HG03521 (cell line): Measurements from ENCODE around the gene CHAT.

Experiments used
- ATAC-seq: cut with Tn5 transposase; IDR thresholded peaks from one replicate; pipeline ENCODE4 v1.9.1; 2021; ENCODE audit warnings: mild to moderate bottlenecking, moderate library complexity; ENCODE audit not compliant: unreplicated experiment

CHAT gene

DNA sequence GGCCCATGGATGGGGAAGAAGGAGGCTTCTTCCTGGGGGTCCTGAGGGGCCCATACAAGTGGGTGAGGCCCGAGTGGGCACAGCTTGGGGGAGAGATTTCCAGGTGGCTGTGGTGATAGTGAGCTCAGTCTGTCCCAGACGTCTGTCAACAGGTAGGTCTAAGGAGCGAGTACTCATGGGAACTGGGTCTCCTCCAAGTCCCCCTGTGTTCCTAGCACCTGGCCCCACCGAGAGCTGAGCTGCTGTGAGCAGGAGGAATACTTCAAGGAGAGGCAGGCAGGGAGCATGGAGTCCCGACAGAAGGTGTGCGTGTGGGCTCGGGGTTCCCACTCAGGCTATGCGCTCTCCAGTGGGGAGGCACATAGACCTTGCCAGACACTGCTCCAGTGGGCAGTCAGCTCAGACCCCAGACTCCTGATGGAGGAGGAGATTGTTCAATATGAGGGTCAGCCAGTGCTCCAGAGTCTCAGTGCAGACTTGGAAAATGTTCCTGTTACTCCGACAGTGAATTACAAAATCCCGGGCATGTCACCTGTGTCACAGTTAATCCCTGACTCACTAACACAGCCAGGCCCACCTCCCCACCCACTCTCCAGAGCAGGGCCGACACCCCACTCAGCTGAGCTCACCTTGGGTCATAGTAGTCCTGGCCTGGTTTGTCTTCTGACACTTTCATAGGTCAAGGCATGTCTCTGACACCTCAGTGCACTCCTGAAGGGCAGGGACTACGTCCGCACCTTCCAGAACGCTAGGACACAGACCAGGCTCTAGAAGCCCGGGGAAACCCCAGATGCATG lies 37.4 kb downstream of the CHAT start:
- no peak for ATAC-seq

DNA sequence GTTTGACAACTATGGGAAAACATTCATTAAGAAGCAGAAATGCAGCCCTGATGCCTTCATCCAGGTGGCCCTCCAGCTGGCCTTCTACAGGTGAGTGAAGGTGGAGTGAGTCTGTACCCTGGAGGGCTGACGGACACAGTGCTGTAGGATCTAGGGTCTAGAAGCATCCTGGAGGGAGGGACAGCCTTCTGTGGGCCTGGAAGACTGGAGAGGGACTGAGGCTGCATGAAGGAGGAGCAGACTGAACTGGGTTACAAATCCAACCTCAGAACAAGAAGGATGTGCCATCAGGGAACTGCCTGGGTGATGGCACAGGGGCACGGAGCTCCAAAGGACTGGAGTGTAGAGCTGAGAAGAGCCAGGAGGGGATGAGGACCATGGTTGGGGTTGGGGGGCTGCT lies 38.1 kb downstream of the CHAT start:
- ATAC-seq = no peak

DNA sequence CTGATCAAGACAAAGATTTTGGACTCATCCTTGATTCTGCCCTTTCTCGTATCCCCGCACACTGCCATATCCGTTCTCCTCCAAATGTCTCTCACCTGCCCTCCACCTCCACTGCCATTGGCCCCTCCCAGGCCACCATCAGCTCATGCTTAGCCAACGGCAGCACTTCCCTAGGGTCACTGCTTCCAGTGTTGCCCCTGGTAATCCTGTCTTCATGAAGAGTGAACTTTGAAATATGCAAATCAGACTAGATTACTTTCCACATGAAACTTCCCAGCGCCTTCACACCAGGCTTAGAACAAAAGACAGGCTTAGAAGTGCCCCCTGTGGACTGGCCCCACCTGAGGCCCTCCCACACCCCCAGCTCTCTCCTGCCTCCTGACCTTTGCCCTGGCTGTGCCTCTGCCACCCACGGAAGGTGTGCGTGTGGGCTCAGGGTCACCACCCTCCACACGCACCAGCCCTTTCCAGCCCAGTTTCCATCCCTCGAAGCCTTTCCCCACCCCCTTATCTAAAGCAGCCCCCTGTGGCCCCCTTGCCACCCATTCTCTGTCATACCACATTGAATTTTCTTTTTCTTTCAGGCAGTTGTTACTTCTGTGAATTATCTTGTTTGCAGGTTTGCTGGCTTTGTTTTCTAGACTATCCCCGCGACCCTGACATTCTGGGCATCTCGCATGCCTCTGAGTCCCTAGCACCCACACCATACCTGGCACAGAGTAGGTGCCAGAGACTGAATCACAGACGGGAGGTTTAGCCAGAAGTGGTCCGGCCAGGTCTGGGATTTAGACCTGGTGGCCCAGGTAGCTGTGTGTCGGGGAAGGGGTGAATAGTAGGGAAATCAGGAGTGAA lies 38.8 kb downstream of the CHAT start:
- no peak for ATAC-seq

DNA sequence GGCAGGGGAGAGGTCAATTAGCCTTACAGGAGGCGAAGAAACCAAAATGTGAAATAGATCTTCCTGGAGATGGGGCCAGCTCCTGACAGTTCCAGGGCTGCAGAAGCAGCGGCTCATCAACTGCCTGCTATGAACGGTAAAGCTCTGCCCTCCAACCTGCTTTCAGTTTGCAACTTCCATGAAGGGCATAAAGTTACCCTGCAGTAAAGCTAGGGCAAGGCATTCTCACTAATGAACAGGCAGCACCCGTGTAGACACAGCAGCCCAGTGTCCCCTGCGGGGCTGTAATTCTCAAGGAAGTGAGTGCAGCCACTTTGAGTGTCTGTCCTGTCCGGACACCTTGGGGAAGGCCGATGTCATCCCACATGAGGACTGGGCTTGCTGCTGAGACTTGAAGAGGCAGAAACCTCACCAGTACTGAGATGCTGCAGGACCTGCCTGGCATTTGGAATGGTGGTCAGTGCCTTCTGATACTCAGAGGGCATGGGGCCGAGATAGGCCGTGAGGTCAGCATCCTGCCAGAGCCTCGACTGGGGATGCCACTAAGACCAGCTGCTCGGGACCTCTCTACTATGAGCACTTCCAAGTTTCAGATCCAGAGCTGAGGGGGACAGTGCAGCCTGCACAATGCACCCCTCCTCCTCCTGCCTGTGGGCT lies 39.6 kb downstream of the CHAT start:
- ATAC-seq = no peak

DNA sequence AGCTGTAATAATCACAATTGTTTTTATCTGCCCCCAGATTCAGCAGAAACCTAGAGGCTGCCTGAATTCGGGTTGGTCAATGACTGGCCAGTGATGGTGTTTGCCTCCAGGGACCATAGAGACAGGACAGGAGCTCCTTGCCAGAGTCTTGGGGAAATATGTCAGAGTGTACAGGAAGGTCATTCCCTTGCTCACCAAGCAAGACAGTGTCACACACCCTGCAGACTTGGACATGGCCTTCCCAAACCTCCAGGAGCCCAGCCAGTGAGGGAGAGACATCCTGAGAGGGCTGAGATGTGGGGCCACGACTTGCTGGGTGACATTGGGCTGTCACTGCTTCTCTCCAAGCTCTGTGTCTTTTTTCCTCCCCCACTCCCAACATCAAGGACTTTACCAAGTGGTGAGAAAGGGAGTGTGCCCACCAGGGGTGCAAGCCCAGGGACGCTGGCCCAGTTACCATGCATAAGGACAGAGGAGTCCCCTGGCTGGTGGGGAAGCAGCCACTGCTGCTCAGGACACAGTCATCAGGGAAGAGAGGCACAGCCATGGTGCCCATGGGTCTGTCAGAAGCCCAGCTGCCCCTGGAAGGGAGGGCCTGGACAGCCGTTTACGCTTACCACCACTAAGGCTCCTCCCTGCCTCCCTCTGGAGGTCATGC lies 40.3 kb downstream of the CHAT start:
- ATAC-seq = no peak

DNA sequence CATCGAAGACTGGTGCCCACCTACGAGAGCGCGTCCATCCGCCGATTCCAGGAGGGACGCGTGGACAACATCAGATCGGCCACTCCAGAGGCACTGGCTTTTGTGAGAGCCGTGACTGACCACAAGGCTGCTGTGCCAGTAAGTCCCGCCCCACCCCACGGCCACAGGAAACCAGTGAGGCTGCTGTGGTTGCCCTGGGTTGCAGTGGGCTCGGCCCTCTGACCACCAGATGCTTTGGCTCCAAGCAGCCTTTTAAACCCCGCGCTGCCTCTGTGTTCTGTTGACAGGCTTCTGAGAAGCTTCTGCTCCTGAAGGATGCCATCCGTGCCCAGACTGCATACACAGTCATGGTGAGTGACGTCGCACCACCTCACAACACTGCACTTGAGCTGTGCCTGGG lies 41.3 kb downstream of the CHAT start:
- ATAC-seq = no peak

DNA sequence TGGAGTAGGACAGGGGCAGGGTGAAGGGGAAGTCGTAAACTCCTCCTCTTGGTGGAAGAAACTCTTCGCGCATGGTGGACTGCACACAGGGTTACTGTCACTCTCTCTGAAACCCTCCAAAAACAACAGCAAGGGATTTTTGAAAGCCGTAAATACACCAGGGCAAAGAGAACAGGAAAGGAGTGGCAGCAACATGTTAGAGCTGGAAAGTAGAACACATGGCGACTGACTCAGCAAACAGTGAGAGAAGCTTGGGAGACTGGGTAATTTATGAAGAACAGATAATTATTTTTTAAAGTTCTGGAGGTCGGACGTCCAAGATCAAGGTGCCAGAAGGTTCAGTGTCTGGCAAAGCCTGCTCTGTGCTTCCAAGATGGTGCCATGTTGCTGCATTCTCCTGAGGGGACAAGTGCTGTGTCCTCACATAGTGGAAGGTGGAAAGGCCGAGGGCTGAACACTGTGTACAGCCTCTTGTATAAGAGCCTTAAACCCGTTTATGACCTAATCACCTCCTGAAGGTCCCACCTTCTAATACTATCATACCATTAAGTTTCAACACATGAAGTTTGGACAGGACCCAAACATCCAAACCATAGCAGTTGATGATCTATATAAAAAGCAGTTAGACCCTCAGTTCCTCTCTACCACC lies 43.1 kb downstream of the CHAT start:
- ATAC-seq = no peak

DNA sequence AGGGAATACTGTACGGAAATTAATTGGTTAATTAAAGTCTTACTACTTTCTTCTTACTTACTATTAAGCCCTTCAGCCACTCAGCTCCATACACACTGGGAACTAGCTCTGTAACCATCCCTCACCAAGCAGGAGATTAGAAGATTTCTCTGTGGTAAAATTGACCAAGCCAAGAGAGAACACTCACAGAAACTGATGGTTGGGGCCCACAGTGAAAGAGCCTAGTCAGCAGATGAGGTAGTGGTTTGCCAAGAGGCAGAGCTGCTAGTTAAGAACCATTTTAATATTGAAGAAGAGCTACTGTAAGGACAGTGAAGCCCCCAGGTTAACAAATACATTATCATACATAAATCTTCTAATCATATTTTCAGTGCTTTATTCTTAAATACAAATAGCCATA lies 43.8 kb downstream of the CHAT start:
- no peak for ATAC-seq

DNA sequence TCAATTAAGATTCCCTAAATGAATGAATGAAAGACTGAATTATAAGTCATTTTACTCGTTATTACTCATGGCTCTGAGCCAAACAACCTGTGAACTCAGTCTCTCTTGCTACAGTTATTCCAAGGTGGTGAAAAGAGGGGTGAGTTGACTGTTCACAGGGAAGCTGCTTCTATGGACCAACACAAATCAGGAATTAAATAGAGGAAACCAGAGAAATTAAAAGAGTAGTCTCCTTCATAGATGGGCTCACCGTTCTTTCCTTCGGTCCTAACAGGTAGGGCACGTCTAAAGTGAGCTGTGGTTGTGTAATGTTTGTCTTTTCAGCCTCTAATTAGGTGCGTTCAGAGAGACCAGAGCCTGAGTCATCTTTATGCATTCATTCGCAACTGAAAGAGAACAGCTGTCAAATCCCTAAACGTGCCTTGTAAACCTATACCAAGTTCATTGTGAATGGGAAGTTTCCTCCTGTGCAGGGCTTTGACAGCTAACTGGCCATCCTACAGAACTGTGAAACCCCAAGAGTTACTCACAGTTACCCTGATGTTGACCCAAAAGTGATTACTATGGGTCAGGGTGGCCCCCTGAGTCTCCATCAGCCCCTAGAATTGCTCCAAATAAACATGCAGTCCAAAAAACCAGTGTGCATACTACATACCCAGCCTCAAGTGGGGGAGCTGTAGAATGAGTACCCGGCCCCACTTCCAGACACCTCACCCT lies 47.5 kb downstream of the CHAT start:
- ATAC-seq = no peak

DNA sequence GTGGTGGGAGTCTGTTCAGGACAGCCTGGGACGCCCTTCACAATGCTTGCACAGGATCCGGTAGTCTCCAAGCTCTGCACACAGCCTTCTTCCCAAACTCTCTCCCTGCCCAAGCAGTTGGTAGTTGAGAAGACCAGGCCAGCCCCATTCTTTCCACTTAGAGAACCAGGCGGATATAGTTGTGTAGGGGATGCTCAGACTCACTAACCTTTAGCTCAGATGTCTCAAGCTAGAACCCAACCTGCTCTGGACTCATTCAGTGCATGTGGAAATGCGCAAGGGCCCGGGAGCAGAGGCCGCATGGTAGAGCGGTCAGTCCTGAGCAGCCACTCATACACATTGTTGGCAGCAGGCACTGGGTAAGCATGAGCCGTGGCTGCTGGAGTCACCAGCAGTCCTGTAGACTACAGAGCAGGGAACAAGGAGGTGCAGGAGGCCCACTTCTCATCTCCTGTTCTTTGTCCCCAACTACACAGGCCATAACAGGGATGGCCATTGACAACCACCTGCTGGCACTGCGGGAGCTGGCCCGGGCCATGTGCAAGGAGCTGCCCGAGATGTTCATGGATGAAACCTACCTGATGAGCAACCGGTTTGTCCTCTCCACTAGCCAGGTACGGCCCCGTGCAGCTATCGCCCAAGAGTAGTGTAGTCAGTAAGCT lies 48.5 kb downstream of the CHAT start:
- ATAC-seq = no peak

DNA sequence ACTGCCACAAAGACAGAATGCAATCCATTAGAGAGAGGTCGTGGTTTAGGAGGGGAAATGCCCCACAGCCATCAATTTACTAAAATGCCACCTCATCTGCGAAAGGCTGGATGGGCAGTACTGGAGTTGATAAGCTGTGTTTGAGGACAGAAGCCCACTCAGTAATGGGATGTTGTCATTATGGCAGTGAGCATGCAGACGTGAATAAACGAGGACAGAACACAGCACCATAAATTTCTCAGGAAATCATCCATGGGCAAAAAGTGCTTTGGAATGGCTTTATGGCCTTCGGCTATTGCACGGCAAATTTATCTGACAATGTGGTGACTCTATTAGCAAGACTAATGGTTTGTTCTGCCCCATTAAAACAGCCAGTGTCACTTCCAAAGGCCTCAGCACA lies 49.8 kb downstream of the CHAT start:
- ATAC-seq = no peak

DNA sequence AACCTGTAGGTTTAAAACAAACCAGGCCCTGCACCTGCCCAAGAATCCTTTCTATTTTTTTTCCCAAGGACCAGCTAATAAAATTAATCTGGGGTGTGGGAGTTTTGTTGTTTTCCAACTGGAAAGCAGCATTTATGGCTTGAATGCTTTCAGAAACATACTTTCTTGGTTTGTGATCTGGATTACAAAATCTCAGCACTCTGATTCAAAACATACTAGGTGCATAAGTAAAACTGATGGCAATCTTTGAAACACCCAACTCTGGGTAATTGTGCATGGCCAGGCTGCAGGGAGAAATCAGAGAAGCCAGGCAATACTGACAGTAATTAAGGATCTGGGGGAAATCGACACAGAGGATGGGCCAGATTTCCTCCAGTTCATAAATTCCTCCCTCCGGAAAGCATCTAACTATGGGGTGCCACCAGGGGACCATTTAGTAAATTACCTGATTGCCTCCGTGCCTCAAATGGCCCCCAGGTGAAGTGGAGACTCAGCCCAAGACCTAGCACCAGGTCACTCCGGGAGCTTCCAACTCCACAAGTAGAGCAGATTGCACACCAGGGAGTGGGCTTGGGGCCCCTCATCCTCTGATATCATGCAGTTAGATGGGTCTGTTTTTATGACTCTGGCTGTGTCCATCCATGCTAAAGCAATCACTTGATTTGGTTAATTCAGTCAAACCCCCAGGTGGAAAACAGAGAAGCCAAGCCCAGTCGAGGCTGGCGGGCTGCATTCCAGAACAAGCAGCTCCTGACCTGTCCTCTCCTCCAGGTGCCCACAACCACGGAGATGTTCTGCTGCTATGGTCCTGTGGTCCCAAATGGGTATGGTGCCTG lies 50.4 kb downstream of the CHAT start:
- no peak for ATAC-seq

DNA sequence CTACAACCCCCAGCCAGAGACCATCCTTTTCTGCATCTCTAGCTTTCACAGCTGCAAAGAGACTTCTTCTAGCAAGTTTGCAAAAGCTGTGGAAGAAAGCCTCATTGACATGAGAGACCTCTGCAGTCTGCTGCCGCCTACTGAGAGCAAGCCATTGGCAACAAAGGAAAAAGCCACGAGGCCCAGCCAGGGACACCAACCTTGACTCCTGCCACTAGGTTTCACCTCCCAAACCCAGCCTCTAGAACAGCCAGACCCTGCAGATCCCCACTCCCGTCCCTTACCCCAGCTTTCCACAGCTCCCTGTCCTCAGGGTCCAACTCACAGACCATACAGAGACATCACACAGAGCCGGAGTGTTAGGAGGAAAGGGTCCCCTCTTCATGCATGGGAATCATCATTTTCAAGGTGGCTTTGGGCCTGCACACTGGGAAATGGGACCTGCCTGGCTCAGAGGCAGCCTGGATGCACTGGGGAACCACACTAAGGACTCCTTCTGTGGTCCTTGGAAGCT lies 51.1 kb downstream of the CHAT start:
- no peak for ATAC-seq

DNA sequence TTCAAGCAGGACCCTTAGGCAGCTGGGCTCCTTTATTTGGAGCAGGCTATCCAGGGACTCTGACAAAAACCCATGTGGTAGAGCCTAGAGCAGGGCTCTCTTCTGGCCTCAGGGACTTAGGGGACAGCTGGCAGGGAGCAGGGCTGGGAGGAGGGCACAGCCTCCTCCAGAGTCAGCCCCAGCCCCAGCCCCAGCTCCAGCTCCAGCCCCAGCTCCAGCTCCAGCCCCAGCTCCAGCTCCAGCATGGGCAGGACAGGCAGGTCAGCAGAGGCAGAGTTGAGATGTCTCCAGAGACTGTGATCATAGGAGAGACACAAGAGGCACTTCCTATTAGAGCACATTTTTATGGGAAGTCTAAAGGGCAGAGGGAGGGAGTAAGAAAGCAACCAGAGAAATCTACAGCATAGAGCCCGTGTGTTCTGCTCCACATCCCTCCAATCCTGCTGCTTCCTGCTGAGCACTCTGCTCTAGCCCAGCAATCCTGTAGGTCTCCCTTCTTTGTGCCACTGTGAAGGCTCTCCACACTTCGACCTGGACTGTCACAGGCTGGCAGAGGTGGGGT lies 52.3 kb downstream of the CHAT start:
- ATAC-seq = no peak

DNA sequence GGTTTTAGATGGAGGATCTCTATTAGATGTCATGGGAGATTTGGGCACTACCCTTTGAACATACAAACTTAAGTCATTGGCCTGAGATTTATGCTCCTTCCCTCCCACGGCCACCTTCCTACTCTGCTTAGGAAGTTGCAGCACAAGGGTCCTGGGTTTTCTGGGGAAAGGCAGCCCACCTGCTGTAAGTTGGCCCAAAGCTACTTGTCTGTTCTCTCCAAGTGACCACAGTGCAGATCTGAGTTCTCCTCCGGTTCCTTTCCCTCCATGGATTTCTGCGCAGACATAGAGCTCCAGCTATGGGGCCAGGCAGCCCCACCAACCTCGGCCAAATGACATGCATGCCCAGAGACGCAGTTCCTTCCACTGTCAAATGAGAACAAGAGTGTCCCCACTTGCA lies 52.8 kb downstream of the CHAT start:
- no peak for ATAC-seq

DNA sequence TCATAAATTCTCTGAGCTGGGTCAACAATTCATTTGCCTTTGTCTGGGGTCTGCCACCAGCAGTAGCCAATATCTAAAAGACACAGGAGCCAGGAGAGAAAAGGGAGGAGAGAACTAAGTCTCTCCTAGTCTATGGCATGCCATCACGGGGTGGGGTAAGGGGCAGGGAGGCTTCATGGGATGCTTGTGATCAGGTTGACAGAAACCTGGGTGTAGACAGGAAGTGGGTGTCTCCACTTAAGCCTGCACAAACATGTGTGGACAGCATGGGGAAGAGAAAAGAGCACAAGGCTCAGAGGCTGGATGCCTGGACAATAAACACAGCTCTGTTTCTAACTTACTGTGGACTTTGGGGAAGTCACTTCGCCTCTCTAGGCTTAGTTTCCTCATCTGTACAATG lies 54.2 kb downstream of the CHAT start:
- no peak for ATAC-seq

DNA sequence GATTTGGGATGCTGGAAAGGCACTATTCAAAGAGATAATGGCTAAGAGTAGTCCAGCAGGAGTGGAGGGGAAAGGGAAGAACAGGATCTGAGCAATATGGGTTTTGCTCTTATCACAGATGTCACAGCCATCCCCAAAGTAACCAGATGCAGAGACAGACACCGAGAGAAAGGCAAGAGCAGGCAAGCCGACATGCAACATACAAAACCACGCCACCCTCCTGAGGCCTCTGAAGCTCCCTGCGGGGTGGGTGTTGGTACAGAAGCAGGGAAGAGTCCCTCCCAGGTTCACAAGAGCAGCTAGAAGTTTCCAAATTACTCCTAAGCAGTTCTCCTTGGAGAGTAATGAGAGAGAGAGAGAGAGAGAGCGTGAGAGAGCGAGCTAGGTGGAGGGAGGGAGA lies 54.8 kb downstream of the CHAT start:
- ATAC-seq = no peak

DNA sequence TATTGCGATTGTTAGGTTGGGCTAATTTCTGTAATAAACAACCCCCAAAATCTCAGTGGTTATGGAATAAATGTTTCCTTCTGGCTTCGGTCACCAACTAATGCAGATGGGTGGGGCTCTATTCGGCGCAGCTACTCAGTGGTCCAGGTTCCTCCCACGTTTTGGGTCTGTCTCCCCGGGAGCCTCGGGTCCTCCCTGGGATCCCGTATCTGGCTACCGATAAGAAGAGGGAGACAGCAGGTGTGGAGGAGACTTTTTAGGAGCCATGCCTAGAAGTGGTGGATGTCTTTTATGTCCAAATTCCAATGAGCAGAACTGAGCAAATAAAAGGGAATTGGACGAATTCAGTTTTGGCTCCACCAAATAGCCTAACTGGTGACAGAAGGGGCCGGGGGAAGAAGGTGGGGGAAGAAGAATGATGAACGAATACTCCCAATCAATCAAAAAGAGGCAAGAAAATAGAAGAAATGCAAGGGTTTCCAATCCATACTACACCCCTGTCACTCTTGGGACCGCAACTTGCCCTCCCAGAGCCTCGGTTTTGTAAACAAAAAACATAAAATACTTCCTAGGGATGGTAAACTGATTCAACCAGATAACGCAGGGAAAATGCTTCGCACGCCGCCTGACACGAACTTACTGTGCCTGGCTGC lies 65.1 kb downstream of the CHAT start:
- no peak for ATAC-seq
